Measurements from ENCODE around the gene DPYSL3.
"Not testable (repeated sequence)": the region's sequence is repeated elsewhere in the genome, so short reads cannot be mapped to it uniquely, and the experiment has no call there.

Gene DPYSL3

DNA sequence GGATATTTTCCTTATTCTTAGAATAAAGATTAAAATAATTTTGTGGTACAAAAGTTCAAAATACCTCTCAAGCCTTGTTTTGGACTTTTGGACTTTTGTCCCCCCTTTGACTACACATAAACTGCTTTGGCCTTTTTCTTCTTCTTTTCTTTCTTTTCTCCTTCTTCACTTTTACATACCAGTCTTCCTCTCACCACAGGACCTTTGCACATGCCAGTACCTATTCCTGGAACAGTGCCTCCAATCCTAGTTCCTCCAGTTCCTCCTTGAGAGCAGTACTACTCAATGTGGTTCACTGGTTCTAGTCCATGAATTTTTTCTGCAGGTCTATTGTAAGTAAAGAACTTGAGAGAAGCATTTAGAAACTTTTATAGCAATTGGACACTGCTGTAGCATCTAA lies 138.6 kb downstream of the DPYSL3 start:
- DNase-seq (ENCODE audit: low read depth, low spot score), result no peak

DNA sequence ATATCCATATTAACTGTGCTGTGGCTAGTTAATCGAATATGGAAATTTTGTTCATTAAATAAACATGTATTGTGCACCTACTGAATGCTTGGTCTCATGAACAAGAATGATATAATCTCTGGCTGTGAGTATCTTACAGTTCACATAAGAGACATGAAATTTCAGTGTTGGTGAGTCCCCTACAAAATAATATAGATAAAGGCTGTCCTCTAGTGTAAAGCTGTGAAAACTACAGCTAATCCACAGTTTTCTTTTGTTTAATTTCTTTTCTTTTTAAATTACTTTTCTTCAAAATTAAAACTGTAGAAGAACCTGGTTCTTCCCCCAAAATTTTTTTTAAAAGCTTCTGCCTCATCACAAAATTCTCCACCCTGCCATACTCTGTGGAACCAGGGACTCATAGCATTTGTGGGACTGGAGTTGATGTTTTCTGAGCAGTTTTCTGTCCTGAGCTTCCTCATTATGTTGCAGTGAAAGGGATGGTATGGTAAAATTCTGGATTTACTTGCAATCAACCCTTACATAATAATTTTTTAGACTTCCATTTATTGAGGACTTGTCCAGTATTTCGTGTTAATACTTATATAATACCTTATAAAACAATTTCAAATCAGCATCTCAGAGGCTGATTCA lies 140.0 kb downstream of the DPYSL3 start:
- DNase-seq (ENCODE audit: low read depth, low spot score), result no peak

DNA sequence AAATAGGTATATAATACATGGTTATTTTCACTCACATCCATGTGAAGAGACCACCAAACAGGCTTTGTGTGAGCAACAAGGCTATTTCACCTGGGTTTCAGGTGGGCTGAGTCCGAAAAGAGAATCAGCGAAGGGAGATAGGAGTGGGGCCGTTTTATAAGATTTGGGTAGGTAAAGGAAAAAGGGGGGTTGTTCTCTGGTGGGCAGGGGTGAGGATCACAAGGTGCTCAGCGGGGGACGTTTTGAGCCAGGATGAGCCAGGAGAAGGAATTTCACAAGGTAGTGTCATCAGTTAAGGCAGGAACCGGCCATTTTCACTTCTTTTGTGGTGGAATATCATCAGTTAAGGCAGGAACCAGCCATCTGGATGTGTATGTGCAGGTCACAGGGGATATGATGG lies 142.5 kb downstream of the DPYSL3 start:
- not testable (repeated sequence) for DNase-seq (ENCODE audit: low read depth, low spot score)

GRCh38 chr5:147361441-147362175 lies 148.3 kb downstream of the DPYSL3 start:
- DNase-seq (ENCODE audit: low read depth, low spot score), result no peak

DNA sequence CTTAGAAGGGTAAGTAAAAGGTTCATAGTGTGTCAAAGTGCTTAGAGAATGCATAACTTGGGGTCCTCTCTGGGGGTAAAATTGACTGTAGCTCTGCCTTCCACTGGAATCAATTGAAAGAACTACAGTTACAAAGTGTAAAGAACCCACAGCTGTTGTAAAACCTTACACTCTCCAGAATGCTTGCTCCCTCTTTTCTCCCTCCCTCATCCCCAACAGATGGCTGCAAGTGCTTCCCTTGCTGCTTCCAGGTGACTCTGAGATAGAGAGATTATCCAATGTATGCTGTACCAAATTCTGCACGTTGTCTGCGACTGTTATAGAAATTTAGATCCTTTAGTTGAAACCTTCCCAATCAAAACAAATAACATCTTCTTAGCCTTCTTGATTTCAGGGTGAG lies 149.1 kb downstream of the DPYSL3 start:
- no peak for DNase-seq (ENCODE audit: low read depth, low spot score)

GRCh38 chr5:147359581-147359980 lies 150.3 kb downstream of the DPYSL3 start:
- no peak for DNase-seq (ENCODE audit: low read depth, low spot score)

GRCh38 chr5:147359101-147359500 lies 150.8 kb downstream of the DPYSL3 start:
- no peak for DNase-seq (ENCODE audit: low read depth, low spot score)

GRCh38 chr5:147349241-147349640 lies 160.6 kb downstream of the DPYSL3 start:
- no peak for DNase-seq (ENCODE audit: low read depth, low spot score)

GRCh38 chr5:147348451-147348850 lies 161.4 kb downstream of the DPYSL3 start:
- DNase-seq (ENCODE audit: low read depth, low spot score), result no peak

DNA sequence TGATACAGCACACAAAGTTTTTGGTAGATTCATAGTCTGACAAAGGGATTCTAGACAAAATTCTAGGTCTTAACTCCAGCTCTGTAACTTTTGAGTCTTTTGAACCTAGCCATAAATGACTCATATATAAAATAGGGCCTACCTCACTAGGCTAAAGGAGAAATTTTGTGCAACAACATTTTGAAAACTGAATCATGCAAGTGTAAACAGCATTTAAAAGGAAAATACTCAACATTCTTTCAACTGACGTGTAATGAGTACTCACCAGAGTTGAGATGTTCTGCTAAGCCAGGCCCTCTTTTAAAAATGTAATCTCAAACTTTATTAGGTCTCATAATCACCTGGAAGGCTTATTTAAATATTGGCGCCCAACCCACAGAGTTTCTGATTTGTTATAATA lies 161.8 kb downstream of the DPYSL3 start:
- DNase-seq (ENCODE audit: low read depth, low spot score), result no peak

DNA sequence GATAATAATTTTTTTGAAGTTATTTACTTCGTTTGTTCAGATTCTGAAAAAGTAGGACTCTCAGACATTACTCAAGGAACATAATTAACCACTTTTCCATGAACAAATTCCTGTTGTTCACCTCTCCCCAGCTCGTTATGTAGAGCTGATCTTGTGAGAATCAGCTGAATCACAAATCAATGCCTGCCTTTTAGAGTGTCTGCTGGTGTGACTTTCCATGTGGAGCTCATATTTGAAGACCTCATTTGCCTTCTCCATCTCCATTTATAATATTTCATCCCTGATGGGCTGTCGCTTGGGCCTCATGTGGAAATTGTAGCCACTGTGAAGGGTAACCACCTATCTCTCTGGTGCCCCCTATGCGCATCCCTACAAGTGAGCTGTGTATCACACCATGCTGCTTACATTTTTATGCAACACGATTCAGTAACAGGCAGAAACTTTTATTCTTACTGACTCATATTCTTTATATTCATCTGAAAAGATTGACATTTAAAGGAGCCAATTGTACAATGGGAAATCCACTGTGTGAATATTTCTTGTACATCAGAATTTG lies 163.8 kb downstream of the DPYSL3 start:
- no peak for DNase-seq (ENCODE audit: low read depth, low spot score)

GRCh38 chr5:147344861-147345260 lies 165.0 kb downstream of the DPYSL3 start:
- no peak for DNase-seq (ENCODE audit: low read depth, low spot score)

DNA sequence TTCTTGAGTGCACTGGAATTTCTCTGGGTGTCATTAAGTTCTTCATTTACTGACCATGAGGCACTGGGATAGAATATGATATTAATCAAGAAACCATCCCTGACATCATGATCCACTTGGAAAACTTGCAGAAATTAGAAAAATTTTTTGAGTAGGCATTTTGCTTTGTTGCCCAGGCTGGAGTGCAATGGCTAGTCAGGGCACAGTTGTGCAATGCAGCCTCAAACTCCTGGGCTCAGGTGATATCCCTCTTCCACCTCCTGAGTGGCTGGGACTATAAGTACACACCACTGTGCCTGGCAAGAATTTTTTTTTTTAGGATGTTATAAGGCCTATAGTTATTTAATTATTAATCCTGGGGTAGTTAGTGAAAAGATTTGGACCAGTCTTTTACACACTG lies 168.5 kb downstream of the DPYSL3 start:
- no peak for DNase-seq (ENCODE audit: low read depth, low spot score)

DNA sequence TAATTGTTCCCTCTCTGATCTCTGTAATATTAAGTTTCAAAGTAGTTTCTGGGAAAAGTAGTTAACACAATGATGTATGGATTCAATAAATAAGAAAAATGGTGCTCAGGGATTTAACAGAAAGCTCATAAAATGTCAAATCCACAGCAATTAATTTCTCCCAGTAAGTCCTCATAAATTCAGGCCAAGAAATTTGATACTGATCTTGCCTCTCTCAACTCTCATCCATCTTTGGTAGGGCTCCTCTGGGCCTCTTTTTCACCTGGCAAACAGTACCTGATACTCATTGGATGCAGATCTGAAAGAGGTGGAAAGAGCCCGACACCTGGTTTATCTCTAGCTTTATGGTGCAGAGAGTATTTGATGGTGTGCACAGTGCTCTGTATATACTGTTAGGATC lies 168.9 kb downstream of the DPYSL3 start:
- no peak for DNase-seq (ENCODE audit: low read depth, low spot score)
